HG02870 (cell line): Measurements from ENCODE around the gene GPR78.

Source experiments
- ATAC-seq: cut with Tn5 transposase; IDR thresholded peaks from one replicate; pipeline ENCODE4 v1.9.1; 2021; ENCODE audit warnings: mild to moderate bottlenecking, moderate library complexity; ENCODE audit not compliant: unreplicated experiment

The GPR78 gene

DNA sequence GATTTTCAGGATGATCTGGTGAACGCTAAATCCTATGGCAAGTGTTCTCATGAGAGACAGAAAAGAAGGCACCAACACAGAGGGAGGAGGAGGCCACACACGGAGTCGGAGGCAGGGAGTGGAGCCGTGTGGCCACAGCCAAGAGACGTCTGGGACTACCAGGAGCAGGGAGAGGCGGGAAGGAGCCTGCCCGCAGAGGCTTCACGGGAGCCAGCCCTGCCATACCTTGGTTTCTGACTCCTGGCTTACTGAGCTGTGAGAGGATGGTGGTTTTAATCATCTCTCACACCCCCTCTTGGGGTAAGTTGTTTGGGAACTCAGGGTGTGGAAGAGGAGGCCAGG, 33.5 kb upstream of the GPR78 start:
- no peak for ATAC-seq

DNA sequence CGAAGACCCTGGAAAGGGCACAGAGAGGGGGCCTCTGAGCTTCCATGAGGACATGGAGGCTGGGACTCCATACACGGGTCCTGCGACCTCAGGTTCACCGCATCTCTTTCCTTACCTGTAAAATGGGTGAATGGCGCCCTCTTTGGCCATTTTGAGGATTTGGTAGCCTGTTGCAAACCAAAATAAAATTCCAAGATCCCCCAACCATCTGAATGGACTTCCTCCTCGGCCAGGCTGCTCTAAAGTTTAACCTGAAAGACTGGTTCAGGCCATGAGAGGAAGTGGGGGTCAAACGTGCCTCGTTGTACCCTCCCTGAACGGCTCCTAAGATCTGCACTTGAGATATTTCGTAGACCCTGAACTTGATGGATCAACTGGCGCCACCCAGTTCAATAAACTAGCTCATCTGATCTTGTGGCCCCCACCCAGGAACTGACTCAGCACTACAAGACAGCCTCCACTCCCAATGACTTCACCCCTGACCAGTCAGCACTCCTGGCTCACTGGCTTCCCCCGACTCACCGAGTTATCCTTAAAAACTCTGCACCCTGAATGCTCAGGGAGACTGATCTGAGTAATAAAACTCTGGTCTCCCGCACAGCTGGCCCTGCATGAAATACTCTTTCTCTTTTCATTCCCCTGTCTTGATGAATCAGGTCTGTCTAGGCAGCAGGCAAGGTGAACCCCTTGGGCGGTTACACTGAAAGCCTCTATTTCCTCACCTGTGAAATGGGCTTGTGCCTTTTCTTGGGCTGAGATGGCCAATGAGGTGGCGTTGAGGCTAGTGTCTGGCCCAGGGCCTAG, 32.9 kb upstream of the GPR78 start:
- no peak for ATAC-seq

DNA sequence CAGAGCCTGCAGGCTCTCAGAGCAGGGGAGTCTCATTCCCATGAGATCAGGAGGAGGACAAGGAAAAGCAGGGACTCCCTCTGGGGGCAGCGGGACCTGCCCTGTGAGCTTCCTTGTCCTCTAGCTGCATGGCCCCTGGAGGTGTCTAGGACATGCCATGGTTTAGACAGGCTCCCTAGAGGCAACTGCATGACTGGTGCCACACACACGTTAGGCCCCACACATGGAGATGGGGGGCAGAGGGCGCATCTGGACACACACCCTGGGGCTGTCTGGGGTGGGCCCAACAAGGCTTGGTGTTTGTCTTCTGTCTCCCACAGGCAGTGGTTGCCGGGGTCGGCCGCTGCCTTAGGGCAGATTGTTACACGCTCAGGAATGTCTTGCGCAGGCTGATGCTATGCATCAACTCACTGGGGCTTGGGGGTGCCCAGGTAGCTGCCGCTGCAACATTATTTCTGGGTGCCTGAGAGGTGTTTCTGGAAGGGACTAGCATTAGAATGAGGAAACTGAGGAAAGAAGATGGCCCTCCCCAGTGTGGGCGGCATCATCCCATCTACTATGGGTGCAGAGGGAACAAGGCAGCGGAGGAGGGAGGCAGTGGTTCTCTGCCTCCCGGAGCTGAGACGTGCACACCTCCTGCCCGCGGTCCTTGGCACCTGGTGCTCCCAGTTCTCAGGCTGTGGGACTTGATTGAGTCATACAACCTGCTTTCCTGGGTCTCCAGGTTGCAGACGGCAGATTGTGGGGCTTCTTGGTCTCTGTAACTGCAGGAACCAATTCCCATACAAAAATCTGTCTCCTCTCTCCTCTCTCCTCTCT, 32.1 kb upstream of the GPR78 start:
- ATAC-seq, result no peak

DNA sequence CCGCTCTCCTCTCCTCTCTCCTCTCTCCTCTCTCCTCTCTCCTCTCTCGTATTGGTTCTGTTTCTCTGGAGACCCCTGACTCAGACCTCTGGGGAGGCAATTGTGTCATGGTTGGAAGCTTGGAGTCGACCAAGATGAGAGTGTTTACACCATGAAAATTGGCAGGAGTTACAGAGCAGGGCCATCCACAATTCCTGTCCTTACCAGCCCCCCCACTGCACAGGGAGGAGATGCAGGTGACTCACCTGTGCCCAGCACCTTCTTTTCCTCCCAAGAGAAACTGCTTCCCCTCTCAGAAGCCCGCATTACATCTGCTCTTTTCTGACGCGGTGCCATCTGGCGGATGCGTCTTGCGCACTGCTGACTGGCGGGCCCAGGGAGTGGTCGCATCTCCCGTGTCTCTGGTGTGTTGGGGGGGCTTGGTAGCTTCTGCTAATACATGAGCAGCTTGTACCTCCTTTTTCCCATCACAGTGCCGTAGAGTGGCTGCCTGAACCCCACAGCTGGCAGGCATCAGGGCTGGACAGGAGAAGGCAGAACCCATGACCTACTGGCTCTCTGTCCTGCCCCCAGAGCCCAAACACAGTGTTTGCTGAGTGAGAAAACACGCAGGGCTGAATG, 31.4 kb upstream of the GPR78 start:
- no peak for ATAC-seq

DNA sequence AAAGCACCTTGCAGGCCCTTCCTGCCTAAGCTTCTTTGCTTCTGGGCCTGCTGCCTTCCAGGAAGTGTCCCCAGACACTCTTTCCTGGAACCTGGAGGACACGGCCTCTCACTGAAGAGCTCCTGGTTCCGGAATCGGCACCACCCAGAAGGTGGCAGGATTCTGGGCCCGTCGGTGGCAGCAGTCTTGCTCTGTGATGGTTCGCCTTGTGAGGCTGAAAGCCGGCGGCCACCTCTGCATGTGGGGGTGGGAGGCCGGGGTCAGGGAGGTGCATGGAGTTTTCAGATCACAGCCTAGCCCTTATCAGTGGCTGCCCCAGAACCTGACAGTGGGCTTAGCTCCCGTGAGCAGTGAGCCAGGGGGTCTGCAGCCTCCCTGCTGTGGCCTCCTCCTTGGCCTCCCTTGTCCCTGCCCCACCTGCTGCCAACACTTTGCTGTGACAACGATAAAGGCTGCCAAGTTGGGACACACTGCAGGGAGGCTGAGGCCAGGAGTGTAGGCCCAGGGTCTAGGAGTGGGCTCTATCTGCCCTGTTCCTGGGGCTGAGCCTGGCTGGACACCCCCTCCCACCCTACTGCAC, 30.8 kb upstream of the GPR78 start:
- no peak for ATAC-seq

DNA sequence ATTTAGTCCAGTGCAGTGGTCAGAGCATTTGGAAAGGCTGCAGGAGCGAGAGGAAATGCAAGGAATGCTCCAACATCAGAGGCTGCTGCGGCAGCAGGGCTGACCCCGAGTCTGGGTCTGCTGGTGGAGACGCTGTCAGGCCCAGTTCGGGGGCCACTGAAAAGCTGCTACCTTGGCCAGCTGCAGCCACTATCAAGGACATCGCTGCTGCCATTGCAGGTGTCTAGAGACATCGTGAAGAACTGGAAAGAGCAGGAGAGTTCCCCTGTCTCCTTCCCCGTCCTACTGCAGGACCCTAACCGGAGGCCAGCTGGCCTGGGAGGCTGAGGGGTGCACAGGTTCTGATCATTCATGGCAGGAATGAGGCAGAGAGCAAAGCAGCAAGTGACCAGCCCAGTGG, 29.5 kb upstream of the GPR78 start:
- no peak for ATAC-seq

DNA sequence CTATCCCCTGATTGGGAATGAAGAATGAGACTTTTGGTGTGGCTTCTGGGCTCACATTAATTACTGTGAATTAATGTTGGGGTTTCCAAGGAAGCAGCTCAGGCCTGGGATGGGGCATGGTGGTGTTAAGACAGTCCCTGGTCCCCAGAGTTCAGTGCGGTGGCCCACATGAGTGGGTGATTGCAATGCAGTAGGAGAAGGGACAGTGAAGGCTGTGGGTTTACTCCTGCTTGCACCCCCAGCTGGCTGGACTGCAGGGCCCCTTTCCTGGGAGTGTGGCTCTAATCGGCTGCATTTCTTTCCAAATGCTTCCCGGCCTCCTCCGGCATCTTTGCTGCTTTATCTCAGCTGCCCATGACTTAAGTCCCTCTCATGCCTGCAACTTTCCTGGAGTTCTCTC, 28.2 kb upstream of the GPR78 start:
- no peak for ATAC-seq

DNA sequence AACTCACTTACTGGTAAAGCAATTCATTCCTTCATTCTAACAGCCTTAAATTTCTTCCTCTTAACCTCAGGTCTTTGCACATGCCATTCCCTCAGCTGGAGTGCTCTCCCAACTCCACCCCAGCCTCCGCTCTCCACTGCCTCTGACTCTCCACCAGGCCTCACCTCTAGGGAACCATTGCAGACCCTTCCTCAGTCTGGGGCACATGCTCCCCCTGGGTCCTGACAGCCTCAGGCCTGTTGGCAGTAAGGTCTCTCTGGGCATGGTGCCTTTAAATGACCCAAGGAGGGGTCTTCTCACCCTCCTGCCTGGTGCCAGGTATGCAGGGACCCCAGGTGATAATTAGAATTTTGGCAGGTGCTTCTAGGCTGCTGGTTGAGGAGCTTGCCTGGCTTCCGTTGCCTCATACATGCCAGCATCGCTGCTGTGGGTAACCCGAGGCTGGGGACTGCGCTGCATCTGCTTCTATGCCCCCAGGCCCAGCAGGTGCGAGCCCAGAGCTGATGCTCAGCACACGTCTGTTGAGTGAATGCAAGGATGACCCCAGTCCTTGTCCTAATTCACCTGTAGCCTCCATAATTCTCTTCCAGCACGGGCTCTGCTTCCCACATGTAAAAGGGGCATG, 27.5 kb upstream of the GPR78 start:
- ATAC-seq, result no peak

DNA sequence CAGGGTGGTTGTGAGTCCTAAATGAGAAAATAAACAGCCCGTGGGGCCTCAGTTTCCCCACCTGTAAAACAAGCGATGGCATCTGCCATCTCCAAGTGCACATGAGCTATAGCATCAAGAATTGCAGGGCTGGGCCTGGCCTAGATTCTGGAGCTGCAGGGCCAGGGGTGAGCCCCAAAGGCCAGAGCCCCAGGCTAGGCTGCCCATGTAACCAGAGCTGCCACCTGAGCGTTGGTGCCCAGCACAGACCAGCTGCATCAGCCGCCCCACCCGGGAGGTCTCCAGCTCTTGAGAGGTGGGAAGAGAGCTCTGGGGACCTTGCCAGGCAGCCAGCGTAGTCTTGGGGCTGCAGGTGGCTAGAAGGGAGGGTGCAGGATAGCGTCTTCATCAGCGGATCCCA, 27.0 kb upstream of the GPR78 start:
- ATAC-seq, result no peak

DNA sequence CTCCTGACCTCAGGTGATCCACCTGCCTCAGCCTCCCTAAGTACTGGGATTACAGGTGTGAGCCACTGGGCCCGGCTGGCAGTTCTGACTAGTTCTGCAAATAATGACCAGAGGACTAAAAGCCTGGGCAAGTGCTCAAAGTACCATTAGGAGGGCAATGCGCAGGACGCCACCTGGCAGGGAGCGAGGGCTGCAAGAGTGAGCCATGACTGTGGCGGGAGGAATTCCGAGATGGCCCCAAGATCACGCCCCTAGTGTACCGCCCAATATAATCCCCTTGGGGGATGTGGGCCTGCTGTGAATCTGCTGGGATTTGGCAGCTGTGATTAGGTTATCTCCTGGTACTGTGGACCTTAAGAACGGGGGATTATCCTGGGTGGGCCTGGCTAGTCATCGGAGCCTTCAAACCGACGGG, 26.2 kb upstream of the GPR78 start:
- no peak for ATAC-seq

DNA sequence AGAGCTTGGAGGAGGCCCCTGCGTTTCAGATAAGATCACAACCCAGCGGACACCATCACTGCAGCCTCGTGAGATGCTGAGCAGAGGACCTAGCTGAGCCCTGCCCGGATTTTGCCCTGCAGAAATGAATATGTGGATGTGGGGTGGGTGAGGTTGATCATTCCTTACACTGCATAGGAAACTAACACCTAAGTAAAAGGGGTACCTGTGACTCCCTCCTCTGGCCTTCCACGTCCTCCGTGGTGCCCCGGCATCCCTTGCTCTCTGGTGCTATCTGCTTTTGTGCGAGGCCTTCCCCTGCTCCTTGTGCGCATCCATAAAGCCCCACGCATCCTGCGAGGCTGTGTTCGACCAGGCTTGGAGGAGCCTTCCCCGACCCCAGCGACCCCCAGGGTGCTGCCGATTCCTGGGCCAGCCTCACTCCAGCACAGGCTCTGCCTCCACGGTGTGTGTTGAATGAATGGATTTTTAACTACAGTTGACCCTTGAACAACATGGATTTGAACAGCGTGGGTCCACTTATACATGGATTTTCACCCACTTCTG, 25.6 kb upstream of the GPR78 start:
- no peak for ATAC-seq

DNA sequence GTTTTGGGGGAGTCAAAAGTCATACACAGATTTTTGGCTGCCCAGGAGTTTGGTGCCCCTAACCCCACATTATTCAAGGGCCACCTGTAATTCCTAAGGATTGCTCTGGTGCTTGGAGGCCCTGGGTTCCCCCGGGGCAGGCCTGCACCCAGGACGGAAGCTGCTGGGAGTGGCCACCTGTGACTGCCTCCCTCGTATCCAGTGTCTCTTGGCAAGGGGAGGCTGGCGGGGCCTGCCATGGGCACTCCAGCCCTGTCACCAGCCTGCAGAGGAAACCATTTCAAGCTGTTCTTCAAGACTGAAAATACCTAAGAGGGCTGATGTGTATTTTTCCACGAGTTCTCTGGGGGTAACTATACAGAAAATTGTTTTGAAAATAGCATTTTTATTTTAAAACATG, 24.5 kb upstream of the GPR78 start:
- no peak for ATAC-seq

DNA sequence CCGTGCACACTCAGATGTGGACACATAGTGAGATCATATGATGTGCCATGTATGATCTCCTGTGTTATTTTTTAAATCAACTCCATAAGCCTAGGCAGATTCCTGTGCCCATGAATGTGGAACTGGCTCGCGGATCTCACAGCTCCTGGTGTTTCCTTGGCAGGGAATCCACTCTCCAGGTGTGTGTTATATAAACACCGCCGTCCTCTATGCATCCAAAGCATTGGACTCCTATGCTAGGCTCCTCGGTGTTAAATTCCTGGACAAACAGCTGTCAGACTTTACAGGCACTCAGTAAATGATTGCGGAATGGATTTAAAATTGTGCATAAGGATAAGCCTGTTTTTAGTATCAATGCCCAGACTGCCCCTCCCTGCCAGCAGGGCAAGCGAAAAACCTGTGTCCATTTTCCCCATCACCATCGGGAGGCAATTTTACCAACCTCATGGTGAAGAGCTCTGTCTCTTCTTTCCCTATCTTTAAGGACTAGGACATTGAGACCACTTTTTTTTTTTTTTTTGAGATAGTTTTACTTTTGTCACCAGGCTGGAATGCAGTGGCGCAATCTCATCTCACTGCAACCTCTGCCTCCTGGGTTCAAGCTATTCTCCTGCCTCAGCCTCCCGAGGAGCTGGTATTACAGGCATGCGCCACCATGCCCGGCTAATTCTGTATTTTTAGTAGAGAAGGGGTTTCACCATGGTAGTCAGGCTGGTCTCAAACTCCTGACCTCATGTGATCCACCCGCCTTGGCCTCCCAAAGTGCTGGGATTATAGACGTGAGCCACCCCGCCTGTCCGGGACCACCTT, 23.6 kb upstream of the GPR78 start:
- ATAC-seq, result no peak

DNA sequence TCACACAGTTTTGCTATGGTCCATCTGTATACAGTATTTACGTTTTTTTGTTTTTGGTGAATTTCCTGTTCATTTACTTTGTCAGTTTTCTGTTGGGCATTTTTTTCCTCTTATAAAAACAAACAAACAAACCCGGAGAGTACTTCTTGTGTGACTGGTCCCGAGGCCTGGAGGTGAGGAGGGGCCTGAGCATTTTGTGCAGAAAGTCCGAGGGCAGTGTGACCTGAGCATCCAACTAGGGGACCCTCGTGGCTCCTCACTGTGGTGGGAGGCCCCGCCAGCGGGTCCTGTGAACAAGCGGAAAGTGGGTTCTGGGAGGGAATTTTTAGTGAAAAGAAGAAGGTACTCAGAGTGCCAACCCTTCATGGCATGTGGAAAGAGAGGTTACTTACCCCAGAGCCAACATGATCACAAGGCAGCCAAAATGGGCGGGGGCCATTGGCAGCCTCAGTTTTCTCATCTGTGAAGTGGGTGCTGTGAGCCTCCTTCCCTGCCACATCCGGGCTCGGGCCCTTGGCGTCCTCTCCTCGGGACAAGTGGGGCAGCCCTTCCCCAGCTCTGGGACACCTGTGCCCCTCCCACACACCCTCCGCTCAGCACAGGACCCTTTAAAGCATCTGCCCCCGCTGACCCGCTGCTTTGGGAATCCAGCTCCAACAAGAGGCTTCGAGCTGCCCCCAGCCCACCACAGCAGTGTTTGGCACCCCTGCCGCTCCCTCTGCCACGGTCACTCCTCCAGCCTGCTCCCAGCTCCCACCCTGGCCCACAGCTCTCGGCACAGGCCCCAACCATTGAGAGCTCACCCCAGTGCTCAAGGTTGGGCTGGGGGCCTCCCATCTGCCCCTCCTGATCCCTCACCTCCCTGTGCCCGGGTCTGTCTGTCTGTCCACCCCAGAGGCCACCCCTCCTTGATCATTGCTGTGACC, 22.8 kb upstream of the GPR78 start:
- ATAC-seq, result no peak

DNA sequence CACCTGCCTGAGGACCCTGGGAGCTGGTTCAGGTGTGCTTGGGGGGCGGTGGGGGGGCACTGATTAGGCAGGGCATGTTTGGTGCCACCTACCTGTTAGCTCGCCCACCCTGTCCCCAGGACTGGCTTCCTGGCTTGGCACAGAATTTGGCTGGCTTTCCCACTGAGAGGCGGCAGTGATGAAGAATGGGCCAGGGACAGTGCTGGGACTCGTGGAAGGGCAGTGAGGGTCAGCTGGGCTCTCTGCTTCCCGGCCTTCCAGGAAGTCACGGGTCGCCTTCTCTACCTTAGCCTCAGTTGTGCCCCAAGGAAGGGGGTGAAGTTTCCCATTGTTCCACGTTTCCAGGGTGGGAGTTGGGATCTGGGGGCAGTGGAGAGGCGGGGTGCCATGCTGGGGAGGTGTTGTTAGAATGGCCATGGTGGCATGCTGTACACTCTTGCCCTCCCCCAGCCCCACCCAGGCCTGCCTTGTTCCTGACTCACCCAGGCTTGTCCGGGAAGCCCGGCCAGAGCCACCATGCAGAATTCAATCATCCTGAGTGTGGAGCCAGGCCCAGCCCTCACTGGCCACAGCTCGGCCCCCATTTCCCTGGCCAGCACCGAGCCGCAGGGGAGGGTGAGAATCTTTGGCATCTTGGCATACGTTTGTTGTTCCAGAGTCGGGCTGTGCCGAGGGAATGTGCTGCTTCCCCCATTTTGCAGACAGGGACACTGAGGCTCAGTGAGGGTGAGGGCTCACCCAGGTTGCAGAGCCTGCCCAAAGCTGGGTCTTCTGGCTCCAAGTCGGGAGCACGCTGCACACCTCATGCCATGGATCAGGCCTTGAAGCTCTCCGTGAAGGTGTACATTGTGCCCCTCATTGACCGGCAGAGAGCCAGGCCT, 21.9 kb upstream of the GPR78 start:
- ATAC-seq, result no peak

DNA sequence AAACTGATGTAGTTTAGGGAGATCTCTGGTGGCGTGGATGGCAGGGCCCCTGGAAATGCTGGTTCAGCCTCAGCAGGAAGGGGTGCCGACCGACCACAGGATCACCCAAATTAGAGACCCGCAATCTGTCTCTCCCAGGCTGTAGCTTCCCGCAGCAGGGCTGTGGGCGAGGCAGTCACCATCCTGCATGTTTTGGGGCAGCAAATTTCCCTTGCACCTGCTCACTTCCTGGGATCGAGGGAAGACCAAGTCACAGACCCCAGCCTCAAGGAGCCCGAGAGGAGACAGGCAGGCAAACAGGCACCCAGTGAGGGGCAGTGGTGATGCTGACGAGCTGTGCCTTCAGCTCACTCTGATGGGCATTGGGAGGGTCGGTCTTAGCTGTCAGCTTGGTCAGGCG, 21.2 kb upstream of the GPR78 start:
- no peak for ATAC-seq

DNA sequence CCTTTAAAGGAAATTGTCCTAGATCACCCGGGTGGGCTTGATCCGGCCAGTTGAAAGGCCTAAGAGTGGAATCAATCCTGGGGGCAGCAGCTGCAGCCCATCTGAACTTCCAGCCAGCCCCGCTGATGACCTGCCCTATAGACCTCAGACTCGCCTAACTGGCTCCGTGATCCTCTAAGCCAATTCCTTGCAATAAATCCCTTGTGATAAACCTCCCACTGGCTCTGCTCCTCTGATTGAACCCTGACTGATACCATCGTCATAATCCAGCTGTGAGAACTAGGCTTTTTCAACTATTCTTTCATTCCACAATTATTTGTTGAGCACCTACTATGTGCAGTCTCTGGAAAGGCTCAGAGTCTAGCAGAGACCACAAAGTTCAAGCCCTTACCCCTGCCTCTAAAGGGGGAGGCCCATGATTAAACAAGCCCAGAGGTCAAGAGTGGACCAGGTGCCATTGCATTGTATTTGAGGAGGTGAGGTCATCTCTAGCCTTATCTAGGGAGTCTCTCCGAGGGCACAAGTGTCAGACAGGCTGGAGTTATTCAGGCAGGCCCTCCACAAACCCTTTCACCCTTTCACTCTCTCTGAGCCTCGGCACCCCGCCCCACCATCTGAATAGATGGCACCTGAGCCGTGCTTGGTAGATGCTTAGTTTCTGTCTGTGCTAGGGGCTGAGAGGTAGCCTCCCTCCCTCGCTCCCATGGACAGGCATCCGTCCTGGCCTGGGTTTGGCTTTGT, 20.5 kb upstream of the GPR78 start:
- ATAC-seq, result no peak
